ENCODE data around the gene INO80E.
"Not testable (repeated sequence)": the region's sequence is repeated elsewhere in the genome, so short reads cannot be mapped to it uniquely, and the experiment has no call there.

Gene INO80E

DNA sequence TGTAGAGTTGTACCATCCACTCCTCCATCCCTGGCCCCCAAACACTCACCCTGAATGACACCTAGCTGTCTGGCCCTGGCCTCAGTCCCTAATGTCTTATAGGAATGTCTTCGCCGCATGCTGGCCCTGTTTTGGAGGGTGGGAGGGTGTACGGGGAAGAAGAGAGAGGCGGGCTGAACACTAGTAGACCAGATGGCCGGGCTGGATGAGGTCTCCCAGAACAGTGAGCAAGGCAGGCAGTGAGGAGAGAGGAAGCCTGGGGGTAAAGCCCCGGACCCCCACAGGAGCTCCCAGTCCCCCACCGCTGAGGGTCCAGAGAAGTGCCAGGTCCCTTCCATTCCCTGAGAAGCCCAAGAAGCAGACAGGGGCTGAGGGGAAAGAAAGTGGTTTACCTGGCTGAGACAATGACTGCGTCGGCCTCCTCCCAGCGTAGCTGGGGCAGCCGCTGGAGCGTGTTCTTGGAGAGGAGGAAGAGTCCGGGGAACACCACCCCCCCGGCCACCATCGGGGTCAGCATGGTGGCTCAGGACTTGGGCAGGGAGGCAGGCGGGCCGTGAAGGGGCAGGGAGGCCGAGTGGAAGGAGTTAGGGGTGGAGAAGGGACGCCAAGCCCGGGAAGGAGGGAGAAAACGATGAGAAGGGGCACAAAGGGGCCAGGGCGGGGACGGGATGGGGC lies 34.1 kb downstream of the INO80E start:
- DNase-seq (ENCODE audit: low spot score) = no peak

DNA sequence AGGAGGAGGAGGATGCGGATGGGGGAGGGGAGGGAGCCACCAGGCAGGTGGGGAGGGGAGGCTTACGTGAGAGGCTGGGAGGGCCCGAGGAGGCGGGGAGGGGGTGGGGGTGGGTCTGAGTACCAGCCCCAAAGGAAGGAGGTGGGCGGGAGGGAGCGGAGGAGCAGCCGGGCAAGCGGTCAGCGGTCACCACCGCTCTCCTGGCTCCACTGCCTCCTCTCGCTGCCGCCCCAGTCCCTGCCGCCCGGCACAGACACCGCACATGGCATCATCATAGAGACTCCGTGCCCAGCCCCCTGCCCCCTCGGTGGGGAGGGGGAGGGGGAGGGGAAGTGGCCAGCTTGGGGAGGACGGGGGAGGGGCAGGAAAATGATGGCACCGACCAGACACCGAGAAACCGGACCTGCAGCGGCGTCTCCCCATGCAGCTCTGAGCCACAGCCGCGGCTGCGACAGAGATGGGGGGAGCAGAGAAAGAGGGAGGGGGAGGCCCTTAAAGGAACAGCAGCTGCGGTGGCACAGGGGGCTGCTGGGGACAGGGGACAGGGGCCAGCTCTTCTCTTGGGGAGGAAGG lies 34.9 kb downstream of the INO80E start, which contains the start of gene TLCD3B:
Gene TLCD3B, minus strand, starts transcription at position 431 of the 573 bp plus-strand sequence. CDS start 744 bp downstream, outside the sequence.
- FAIRE-seq (no peak), DNase-seq (ENCODE audit: low spot score) (no peak)

More for the DNA sequence above, 34.1 kb downstream of the INO80E start:
- FAIRE-seq = no peak

DNA sequence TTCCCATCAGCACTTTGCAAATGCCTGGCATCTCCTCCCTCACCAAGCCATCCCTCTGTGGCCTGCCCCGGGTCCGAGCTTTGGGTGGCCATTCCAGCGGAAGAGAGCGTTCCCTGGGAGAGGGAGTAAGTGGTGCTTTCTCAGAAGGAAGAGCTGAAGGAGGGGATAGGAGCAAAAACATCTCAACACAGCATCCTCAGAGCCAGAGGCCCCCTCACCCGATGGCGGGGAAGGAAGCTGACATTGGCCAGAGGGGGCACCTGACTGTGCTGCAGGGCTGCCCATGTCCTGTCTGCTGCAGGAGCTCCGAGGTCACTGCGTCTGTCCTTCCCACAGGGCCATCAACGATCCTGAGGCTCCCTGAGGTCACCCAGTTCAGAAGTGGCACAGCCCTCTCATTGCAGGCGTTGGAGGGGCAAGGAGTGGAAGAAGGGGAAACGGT lies 35.5 kb downstream of the INO80E start:
- no peak for FAIRE-seq
- no peak for DNase-seq (ENCODE audit: low spot score)

DNA sequence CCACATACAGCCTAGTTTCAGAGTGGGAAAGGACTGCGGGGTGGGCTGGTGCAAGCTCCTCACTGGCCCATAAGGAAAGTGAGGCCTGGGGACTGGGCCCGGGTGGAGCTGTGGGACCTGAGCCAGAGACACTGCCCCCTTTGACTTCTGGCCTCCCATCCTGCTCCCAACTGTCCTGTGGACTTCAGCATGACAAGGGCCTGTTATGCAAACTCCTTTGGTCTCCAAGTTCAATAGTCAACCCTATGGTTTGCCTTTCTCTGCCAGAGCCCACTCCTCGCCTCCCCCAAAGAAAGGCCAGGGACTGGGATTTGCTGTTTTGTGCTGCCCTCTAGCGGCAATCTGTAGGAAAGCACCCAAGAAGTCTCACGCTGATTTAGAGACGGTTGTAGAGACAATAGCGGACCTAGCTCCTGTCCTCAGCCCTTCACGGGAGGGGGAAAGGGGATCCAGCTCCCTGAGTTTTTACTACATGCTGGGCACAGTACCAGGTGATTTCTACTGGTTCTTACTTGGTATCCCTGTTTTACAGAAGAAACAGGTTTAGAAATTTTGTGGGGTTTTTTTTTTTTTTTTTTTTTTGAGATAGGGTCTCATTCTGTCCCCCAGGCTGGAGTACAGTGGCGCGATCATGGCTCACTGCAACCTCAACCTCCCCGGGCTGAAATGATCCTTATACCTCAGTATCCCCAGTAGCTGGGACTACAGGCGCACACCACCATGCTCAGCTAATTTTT lies 36.2 kb downstream of the INO80E start:
- DNase-seq (ENCODE audit: low spot score) (peak; percentile 50), FAIRE-seq (no peak)

DNA sequence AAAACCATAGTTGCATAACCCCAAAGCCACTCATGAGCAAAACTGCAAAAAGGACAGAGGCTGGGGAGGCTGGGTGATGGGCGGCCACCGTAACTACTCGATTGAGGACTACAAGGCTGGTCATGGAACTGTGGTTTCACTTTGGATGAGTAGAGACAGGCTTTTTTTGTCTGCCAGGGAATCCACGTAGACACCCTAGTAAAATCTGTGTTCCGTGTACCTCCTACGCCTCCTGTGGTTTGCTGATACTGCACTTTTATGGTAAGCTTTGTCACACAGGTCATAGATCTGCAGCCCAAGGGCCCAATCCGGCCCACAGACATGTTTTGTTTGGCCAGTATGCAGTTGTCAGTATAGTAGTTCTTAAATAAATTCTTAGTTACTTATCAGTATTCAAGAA lies 37.2 kb downstream of the INO80E start:
- no peak for FAIRE-seq
- DNase-seq (ENCODE audit: low spot score) = peak; percentile 33

DNA sequence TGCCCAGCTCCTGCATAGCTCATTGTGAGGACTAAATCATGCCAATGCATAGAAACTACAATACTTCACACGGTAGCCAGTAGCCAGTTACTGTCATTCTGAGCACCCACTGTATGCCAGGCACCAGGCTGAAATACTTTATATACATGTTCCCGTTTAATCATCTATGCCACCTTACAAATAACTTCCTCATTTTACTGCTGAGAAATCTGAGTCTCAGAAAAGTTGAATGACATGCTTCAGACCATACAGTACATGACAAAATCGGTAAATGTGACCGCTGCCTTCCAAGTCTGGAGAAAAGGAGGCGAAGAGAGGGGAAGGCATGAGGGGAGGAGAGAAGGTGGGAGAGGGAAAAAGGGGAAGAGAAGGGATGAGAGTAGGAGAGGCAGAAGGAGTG lies 44.2 kb downstream of the INO80E start:
- DNase-seq (ENCODE audit: low spot score) = no peak
- FAIRE-seq = no peak

DNA sequence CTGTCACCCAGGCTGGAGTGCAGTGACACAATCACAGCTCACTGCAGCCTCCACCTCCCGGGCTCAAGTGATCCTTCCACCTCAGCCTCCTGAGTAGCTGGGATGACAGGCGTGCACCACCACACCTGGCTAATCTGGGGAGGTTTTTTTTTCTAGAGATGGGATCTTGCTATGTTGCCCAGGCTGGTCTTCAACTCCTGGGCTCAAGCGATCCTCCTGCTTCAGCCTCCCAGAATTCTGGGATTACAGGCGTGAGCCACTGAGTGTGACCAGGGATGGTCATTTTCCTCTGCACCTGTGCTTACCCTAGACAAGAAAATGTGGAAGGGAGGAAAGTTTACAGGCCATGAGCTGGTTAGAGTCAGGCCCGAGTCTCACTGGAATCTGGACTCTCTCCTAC lies 44.6 kb downstream of the INO80E start:
- FAIRE-seq = not testable (repeated sequence)

DNA sequence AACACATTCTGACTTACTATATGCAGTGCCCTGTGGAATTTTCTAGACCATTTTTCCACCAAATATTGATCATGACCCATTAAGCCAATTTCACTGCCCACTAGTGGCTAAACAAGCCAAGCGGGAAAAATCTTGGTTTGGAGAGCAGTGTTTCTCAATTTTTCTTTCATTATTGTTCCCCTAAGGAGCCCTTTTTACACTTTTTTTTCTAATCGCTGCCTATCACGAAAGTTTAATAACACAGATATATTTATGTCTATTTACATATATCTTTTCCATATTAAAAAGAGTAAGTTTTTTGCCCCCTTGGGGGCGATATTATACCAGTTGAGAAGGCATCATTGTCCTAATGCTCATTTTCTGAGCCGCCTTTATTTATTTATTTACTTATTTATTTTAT lies 45.8 kb downstream of the INO80E start:
- DNase-seq (ENCODE audit: low spot score) = no peak
- peak; percentile 7 for FAIRE-seq

More for the DNA sequence above, 44.6 kb downstream of the INO80E start:
- not testable (repeated sequence) for DNase-seq (ENCODE audit: low spot score)

DNA sequence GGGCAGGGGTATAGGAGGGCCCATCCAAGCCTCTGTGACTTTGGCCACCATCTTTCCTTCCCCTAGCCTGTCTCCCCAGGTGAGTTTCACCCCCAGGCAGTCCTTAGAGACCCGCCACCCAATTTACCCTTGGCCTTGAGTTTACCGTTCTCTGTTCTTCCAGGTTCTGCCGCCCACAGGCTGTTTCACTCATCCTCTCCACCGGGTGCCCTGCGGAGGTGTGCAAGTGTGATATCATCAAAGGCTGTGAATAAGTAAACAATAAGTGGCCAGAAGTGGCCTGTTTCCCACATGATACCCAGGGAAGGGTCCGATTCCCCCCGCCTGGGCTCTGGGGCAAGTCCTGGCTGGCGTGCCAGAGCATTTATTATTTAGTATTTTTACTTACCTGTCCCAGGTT lies 50.1 kb downstream of the INO80E start:
- FAIRE-seq = no peak

DNA sequence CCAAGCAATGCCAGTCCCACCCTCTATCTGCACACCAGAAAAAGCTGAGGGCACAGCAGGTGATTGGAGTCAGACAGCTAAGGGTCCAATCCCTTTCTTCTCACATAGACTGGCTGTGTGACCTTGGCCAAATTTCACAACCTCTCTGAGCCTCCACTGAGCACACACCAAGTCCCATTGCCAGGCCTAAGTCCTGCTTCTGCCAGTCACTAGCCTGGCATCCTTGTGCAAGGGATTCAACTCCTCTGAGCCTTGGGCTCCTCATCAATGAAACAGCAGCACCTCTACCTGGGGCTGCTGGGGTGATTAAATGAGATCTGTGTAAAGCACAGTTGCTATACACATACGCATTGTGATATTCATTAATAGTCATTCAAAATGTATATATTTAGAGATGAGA lies 50.5 kb downstream of the INO80E start:
- no peak for DNase-seq (ENCODE audit: low spot score)
- no peak for FAIRE-seq

More for the DNA sequence above, 50.1 kb downstream of the INO80E start:
- no peak for DNase-seq (ENCODE audit: low spot score)

DNA sequence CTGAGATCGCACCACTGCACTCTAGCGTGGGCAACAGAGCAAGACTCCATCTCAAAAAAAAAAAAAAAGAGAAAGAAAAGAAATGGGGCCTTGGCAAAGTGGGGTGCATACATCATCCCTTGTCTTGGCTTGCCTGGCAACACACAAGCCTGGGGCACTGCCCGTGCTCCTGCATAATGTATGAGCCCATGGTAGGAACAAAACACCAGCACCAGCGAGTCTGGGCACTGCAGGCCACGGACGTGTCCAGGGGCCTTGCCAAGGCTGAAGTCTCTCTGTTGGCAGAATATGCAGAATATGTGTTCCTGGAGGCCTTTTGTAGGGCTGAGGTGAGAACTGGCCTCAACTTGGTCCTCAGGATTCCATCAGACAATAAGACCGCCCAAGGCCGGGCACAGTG lies 53.8 kb downstream of the INO80E start:
- DNase-seq (ENCODE audit: low spot score) (no peak), FAIRE-seq (no peak)

DNA sequence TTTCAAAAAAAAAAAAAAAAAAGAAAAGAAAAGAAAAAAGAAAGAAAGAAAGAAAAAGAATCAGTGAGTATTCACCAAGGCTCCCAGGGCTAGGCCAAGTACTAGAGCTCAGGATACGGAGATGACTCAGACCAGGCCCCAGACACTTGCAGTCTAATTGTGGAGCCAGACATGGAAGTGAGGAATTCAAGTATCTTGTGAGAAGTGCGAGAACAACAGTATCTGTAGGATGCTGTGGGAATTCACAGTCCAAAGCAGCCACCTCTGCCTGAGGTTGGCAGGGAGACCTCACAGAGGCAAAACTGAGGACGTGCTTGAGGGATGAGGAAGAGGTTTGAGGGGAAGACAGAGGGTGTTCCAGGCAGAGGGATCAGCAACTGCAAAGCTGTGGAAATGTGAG lies 55.5 kb downstream of the INO80E start:
- FAIRE-seq = no peak
- peak; percentile 69 for DNase-seq (ENCODE audit: low spot score)

DNA sequence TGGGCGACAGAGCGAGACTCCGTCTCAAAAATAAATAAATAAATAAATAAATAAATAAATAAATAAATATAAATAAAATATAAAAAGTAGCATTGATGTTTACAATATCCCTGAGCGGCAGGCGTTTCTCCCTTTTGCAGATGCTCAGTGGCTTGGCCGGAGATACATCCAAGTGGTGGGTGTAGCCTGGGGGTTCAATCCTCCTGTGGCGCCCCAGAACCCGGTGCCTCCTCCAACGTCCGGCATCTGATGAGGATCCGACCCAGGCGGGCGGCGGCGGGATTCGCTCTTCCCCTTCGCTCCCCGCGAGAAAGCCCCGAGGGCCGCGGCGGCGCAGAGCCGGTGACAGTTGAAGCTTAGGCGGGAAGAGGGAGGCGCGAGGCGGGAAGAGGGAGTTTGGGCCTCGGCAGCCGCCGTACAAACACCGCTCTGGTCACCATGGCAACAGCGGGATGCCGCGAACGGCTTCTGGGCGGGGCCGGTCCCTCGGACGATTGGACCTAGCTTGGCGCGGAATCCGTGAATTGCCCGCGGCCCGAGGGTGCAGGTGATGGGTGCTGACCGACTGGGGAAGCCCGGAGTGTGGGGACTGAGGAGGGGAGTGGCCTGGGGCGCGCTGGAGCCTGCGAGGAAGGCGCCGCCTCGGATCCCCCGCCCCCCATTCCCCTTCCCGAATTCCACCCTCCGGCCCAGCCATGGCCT lies 56.8 kb downstream of the INO80E start:
- FAIRE-seq = no peak
- DNase-seq (ENCODE audit: low spot score) = peak; percentile 86

DNA sequence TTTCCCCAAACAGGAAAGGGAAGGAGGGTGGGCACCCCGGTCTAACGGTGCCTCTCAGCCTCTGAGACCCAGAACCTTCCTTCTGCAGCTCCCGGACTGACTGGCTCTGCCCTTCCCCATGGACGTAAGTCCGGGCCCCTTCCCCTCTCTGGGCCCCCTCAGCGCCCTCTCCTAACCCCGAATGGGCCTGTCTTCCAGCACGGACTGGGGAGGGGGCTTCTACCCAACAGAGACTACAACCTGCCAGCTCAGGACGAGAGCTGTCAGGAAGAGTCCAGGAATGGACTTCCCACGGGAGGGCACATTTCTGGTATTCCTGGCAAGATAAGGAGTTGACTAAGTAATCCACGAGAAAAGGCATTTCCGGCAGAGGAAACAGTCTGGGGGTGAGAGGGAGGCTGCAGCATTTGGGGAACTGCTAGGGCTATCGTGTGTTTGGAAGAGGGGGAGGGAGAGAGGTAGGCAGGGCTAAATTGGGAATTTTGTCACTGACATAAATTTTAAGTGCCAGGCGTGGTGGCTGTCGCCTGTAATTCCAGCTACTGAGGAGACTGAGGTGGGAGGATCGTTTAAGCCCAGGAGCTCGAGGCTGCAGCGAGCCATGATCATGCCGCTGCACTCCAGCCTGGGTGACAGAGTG lies 57.5 kb downstream of the INO80E start:
- DNase-seq (ENCODE audit: low spot score) = peak; percentile 33
- no peak for FAIRE-seq

DNA sequence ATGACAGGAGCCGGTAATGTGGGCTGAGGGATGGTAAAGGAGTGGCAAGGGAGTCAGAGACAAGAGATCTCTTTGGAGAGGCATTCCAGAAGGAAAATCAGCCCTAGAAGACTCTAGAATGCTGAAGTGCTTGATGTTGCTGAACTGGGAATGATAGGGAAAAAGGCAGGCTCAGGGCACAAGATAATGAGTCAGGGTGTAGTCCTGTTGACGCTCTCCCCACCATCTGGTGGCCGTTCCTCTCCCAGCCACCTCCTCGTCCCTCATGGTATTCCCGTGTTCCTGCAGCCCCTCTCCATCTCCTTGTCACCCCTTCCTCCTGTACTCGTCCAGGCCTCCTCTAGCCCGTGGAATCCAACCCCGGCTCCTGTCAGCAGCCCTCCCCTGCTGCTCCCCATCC lies 58.4 kb downstream of the INO80E start:
- FAIRE-seq = no peak
- DNase-seq (ENCODE audit: low spot score) = no peak

DNA sequence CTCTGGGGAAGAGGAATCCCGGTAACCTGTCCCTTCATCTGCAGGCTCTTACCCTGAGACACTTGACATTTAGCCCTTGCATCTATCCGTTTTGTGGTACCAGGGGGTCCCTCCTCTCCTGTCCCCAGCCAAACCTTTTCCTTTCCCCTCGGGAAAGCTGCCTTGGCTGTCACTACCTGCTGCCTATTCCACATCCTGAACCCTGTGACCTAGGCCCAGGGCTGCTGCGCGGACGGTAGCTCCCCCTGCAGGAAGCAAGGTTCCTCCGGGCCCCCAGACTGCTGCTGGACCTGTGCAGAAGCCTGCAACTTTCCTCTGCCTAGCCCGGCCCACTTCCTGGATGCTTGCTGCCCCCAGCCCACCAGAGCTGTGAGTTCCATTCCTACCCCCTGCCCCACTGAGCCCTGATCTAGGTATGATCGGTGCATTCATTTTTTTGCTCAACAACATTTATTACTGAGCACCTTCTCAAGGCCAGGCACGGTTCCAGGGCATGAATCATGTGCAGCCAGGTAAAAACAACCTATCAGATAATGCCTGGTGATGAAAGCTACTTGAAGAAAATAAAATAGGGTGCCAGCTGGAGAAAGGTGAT lies 59.0 kb downstream of the INO80E start:
- no peak for DNase-seq (ENCODE audit: low spot score)
- FAIRE-seq = no peak
